Choroid plexus epithelial cell (primary cell): ENCODE results near the gene EML4.

Experiments
- DNase-seq: peaks from one replicate; pipeline ENCODE4 v3.0.0-alpha.2; 2010; ENCODE audit warnings: low read depth
- H3K4me3 ChIP-seq: 2 replicates; pipeline ENCODE4 v1.5.1; 2011; ENCODE audit warnings: low read depth, mild to moderate bottlenecking, control low read depth, low read length, moderate library complexity
- TF ChIP-seq, protein P1 (sequence below): conservative IDR thresholded peaks from 2 replicates; pipeline ENCODE4 v1.5.1; 2011; ENCODE audit warnings: low read depth, mild to moderate bottlenecking, control low read depth, inconsistent platforms, low read length, moderate library complexity

Gene EML4

GRCh38 chr2:42353792-42354429 lies 184.8 kb downstream of the EML4 start:
- DNase-seq: no peak
- no peak overlapping the region for H3K4me3 ChIP-seq
- TF ChIP-seq, protein P1, sequence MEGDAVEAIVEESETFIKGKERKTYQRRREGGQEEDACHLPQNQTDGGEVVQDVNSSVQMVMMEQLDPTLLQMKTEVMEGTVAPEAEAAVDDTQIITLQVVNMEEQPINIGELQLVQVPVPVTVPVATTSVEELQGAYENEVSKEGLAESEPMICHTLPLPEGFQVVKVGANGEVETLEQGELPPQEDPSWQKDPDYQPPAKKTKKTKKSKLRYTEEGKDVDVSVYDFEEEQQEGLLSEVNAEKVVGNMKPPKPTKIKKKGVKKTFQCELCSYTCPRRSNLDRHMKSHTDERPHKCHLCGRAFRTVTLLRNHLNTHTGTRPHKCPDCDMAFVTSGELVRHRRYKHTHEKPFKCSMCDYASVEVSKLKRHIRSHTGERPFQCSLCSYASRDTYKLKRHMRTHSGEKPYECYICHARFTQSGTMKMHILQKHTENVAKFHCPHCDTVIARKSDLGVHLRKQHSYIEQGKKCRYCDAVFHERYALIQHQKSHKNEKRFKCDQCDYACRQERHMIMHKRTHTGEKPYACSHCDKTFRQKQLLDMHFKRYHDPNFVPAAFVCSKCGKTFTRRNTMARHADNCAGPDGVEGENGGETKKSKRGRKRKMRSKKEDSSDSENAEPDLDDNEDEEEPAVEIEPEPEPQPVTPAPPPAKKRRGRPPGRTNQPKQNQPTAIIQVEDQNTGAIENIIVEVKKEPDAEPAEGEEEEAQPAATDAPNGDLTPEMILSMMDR: no peak

DNA sequence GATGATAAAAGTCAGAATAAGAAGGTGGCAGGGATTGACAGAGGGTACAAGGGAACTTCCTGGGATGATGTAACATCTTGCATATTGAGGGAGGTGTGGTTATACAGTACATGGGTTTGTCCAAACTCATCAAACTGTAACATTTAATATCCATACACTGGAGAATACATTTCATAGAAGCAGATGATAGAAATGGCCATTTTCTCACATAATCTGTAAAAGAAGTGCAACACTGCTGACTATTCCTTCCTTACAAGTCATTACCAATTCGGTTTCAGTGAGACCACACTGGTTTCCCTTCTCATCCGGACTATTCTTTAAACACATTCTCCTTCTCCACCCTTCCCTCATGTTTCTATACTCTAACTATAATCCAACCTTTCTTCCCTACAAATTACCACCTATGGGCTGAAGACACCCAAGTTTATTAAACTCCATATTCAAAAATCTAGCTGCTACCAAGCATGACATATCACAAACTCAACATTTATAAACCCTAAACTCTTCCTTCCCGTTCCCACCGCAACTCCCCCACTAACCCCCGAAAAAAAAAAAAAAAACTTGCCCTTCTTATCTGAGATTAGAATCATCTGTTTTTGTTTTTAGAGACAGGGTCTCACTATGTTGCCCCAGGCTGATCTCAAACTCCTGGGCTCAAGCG lies 190.3 kb downstream of the EML4 start:
- H3K4me3 ChIP-seq: peak overlapping the region; percentile 100
- DNase-seq: peak; percentile 35

DNA sequence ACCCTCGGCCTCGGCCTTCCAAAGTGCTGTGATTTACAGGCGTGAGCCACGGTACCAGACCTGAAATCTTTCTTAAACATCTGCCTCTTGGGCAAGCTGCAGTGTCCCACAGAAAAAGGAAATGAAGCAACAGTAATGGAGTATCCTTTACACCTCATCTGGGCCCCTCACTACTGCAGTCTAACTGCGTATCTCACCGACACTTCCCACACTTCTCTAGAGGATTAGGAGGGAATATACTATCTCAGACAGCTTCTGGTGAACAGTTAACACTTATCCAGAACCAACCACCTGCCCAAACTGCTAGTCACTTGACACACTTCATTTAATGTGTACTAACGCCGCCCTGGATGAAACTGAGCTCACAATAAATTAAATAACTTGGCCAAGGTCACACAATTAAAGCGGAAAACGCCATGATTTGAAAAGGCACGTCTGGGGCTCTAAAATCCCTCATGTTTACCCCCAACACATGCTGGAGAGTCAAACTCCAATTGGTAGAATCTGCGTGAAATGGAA lies 190.9 kb downstream of the EML4 start:
- DNase-seq: peak; percentile 75
- TF ChIP-seq, protein P1: no peak

More for the DNA sequence above, 190.3 kb downstream of the EML4 start:
- TF ChIP-seq, protein P1: no peak

GRCh38 chr2:42360493-42360889 lies 191.3 kb downstream of the EML4 start:
- DNase-seq: no peak
- TF ChIP-seq, protein P1: no peak
- H3K4me3 ChIP-seq: peak overlapping the region; percentile 100

More for the DNA sequence above, 190.9 kb downstream of the EML4 start:
- H3K4me3 ChIP-seq: peak overlapping the region; percentile 100

DNA sequence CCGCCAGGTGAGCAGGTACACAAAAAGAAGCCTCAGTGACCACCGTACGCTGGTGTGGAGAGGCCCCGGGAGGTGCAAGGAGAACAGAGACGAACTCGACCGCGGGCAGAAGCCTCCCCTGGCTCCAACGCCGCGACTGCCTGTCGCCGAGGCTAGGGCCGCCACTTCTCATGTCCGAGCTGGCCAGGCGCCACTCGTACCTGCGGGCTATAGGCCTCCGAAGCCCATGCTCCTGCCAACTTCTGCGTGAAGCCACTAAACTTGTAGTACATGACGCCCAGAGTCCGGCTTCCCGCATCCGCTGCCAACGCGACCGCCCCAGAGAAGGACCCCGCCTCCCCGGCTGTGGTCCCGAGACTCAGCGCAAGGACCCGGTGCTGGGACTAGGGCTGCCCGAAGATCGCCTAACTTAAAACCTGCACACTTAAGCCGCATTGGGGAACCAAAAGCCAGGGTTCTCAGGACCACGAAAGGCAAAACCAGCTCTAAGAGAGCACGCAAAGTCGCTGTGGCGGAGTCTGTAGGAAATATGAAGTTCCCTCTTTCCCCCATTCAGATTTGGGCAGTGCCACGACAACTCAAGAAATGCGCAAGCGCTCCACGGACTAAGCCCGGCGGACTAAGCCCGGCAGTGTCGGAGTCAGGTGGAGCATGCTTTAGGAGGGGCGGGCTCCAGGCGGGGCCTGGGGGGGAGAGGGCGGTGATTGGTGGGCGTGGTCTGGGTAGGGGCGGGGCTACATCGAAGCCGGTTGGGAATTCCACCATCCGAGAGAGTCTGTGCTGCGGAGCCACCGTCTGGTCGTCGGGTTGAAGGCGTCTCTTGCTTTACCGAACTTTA lies 192.0 kb downstream of the EML4 start, which contains the start of gene COX7A2L:
Gene COX7A2L, minus strand, starts transcription at position 328 of the 838 bp plus-strand sequence. Its CDS starts 56 bp downstream, at position 272.
- peak within 1 kb of the TSS; percentile 100 for H3K4me3 ChIP-seq
- TF ChIP-seq, protein P1: peak; percentile 60
- DNase-seq: peak; percentile 99

DNA sequence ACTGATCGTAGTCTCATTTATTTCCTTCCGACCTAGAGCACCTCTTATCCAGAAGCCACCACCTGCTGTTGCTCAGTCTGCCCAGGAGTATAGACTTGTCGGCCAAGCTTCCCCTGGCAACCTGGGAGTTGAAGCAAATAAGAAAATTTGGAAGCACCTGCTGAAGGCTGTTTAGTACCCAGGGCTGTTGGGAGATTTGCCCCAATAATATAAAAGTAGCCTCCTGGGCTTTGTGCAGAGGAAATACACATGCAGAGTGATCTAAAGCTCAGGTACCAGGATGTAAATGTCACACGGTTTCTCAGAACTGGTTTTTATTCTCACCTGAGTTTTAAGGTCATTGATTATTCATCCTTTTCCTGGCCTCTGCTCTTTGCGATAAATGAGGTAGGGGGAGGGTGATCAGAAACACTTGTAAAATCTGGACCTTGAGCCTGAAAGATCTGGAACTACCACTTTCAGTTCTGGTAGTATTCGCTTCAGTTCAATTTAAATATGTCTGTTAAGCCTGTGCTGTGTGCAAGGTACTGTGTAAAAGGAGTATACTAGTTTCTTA lies 192.7 kb downstream of the EML4 start:
- TF ChIP-seq, protein P1: no peak
- DNase-seq: no peak
- H3K4me3 ChIP-seq: peak overlapping the region; percentile 36
